DOHH2 (cell line): Measurements from ENCODE around the gene SSX4.

Experiments used
- EZH2phosphoT487 ChIP-seq: fragments of 200-600 bp; sonication (generic); IDR thresholded peaks from 2 replicates; pipeline ENCODE4 v1.6.1; 2017; ENCODE audit warnings: borderline replicate concordance, mild to moderate bottlenecking, antibody characterized with exemption, low read length, moderate library complexity, mixed read lengths
- TF ChIP-seq, protein P1 (sequence below): fragments of 200-600 bp; sonication (generic); IDR thresholded peaks from one replicate; pipeline ENCODE4 v1.5.1; 2014; ENCODE audit warnings: antibody characterized with exemption, mild to moderate bottlenecking, low read depth, low read length; ENCODE audit not compliant: poor library complexity, severe bottlenecking

DNA sequence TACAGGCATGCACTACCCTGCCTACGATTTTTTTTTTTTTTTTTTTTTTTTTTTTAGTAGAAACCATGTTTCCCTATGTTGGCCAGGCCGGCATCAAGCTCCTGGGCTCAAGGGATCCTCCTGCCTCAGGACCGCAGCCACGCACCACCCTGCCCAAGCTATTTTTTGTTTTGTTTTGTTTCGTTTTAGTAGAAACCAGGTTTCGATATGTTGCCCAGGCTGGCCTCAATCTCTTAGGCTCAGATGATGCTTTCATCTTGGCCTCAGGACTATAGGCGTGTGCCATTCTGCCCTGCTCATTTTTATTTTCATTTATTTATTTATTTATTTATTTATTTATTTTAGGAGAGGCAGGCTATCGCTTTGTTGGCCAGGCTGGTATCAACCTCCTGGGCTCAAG, 25.7 kb upstream of the SSX4 start:
- TF ChIP-seq, protein P1, sequence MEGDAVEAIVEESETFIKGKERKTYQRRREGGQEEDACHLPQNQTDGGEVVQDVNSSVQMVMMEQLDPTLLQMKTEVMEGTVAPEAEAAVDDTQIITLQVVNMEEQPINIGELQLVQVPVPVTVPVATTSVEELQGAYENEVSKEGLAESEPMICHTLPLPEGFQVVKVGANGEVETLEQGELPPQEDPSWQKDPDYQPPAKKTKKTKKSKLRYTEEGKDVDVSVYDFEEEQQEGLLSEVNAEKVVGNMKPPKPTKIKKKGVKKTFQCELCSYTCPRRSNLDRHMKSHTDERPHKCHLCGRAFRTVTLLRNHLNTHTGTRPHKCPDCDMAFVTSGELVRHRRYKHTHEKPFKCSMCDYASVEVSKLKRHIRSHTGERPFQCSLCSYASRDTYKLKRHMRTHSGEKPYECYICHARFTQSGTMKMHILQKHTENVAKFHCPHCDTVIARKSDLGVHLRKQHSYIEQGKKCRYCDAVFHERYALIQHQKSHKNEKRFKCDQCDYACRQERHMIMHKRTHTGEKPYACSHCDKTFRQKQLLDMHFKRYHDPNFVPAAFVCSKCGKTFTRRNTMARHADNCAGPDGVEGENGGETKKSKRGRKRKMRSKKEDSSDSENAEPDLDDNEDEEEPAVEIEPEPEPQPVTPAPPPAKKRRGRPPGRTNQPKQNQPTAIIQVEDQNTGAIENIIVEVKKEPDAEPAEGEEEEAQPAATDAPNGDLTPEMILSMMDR: no peak
- TF ChIP-seq EZH2phosphoT487: no peak
